ENCODE data around the gene GDF10. TPM values are rescaled to one million over a fixed set of nuclear protein-coding genes. Genes with fewer than 3 reads are reported as not detected.
A peak's percentile ranks its signal among the peaks of the same experiment; 100 is the strongest.

The GDF10 gene
- total RNA-seq, 1 donor from 2014 or later, result 46.8 TPM

- H3K4me1 Mint-ChIP-seq (ENCODE audit: unreplicated experiment), result peaks cover 19% of the 10 kb centered on the region
- no peak for TF ChIP-seq CTCF (conservative IDR thresholded peaks at IDR 0.05)
- DNase-seq (ENCODE audit: extremely low spot score, unreplicated experiment), result no peak
- no peaks in the 10 kb centered on the region for H3K9me3 Mint-ChIP-seq
- H3K27ac Mint-ChIP-seq, result peak overlapping the region; percentile 37
- no peak overlapping the region for H3K4me3 Mint-ChIP-seq
- H3K27me3 Mint-ChIP-seq, result peaks cover 7% of the 10 kb centered on the region
- no peaks in the 10 kb centered on the region for H3K36me3 Mint-ChIP-seq
Observed at GRCh38 chr10:47321521-47322195, 21.7 kb downstream of the GDF10 start.

- no peak within 1 kb of the TSS for H3K4me3 Mint-ChIP-seq
- TF ChIP-seq CTCF (conservative IDR thresholded peaks at IDR 0.05), result no peak
- H3K27me3 Mint-ChIP-seq, result peaks cover 7% of the 10 kb centered on the region
- peak within 1 kb of the TSS; percentile 92 for H3K27ac Mint-ChIP-seq
- no peaks in the 10 kb centered on the region for H3K9me3 Mint-ChIP-seq
- H3K36me3 Mint-ChIP-seq, result no peaks in the 10 kb centered on the region
- no peak for DNase-seq (ENCODE audit: extremely low spot score, unreplicated experiment)
- peaks cover 21% of the 10 kb centered on the region for H3K4me1 Mint-ChIP-seq (ENCODE audit: unreplicated experiment)
Observed at GRCh38 chr10:47322300-47323061, 22.5 kb downstream of the GDF10 start, which contains the start of gene GDF2. Gene GDF2 (plus strand): TSS chr10:47322454. CDS start chr10:47322669, 215 bp downstream.

- Mint-ChIP-seq H3K36me3 (no peaks in the 10 kb centered on the region), H3K4me3 (no peak overlapping the region), H3K27me3 (peaks cover 7% of the 10 kb centered on the region), H3K9me3 (no peaks in the 10 kb centered on the region), H3K27ac (peak overlapping the region; percentile 92), H3K4me1 (ENCODE audit: unreplicated experiment) (peaks cover 19% of the 10 kb centered on the region)
- no peak for TF ChIP-seq CTCF (conservative IDR thresholded peaks at IDR 0.05)
- DNase-seq (ENCODE audit: extremely low spot score, unreplicated experiment), result no peak
Observed at GRCh38 chr10:47323087-47323486, 23.1 kb downstream of the GDF10 start.

GRCh38 chr10:47323636-47324296 lies 23.8 kb downstream of the GDF10 start:
- TF ChIP-seq CTCF (conservative IDR thresholded peaks at IDR 0.05), result no peak
- peak overlapping the region; percentile 92 for H3K27ac Mint-ChIP-seq
- no peaks in the 10 kb centered on the region for H3K9me3 Mint-ChIP-seq
- DNase-seq (ENCODE audit: extremely low spot score, unreplicated experiment), result no peak
- peaks cover 7% of the 10 kb centered on the region for H3K27me3 Mint-ChIP-seq
- H3K36me3 Mint-ChIP-seq, result no peaks in the 10 kb centered on the region
- H3K4me1 Mint-ChIP-seq (ENCODE audit: unreplicated experiment), result peaks cover 19% of the 10 kb centered on the region
- H3K4me3 Mint-ChIP-seq, result peak overlapping the region; percentile 63

GRCh38 chr10:47325303-47326291 lies 25.6 kb downstream of the GDF10 start:
- Mint-ChIP-seq H3K36me3 (no peaks in the 10 kb centered on the region), H3K4me3 (no peak overlapping the region), H3K4me1 (ENCODE audit: unreplicated experiment) (peaks cover 19% of the 10 kb centered on the region), H3K27ac (peak overlapping the region; percentile 82), H3K9me3 (no peaks in the 10 kb centered on the region), H3K27me3 (peaks cover 7% of the 10 kb centered on the region)
- no peak for DNase-seq (ENCODE audit: extremely low spot score, unreplicated experiment)
- TF ChIP-seq CTCF (conservative IDR thresholded peaks at IDR 0.05), result no peak

Data from type B pancreatic cell (in vitro differentiated cells).